Large intestine (tissue), 3 donors: ENCODE data around the gene RAI14. TPM values are rescaled to one million over a fixed set of nuclear protein-coding genes. Genes with fewer than 3 reads are reported as not detected.

Experiments
- DNase-seq, 2 donors: peaks; one replicate each; pipeline versions ENCODE4 v3.0.0 to v3.0.0-alpha.2; 2013
- H3K27ac ChIP-seq: one replicate; pipeline ENCODE4 v1.5.1; 2013; ENCODE audit warnings: low read length
- H3K27me3 ChIP-seq: 2 replicates; pipeline ENCODE4 v1.6.1; 2013; ENCODE audit warnings: low read length; ENCODE audit not compliant: control insufficient read depth, insufficient read depth
- H3K36me3 ChIP-seq: 2 replicates; pipeline ENCODE4 v1.6.1; 2013; ENCODE audit warnings: low read length; ENCODE audit not compliant: control insufficient read depth, insufficient read depth
- H3K4me1 ChIP-seq: one replicate; pipeline ENCODE4 v1.6.1; 2013; ENCODE audit warnings: low read length; ENCODE audit not compliant: control insufficient read depth, insufficient read depth
- H3K4me3 ChIP-seq: one replicate; pipeline ENCODE4 v1.5.1; 2013; ENCODE audit warnings: low read length
- H3K9me3 ChIP-seq: one replicate; pipeline ENCODE4 v1.6.1; 2013; ENCODE audit warnings: mild to moderate bottlenecking, low read depth, low read length, moderate library complexity; ENCODE audit not compliant: control insufficient read depth
- WGBS: methylation state at CpG from one replicate; pipeline ENCODE4 v1.1.5; 2013; ENCODE audit warnings: low lambda C conversion rate; ENCODE audit not compliant: insufficient coverage; 5-methylcytosine and 5-hydroxymethylcytosine counted together
- polyA plus RNA-seq: library from polyadenylated mRNA; unstranded; fragments of 120-200 nt; gene quantifications from one replicate; pipeline ENCODE4 v1.2.1, GENCODE V29; 2013

RAI14 gene
- polyA plus RNA-seq, 1 donor: 15.8 TPM

GRCh38 chr5:34657988-34658387, 1.9 kb downstream of the RAI14 start:
- H3K4me3 ChIP-seq: peak overlapping the region; percentile 69
- H3K27ac ChIP-seq: no peak overlapping the region
- H3K36me3 ChIP-seq: no peaks in the 10 kb centered on the region
- H3K4me1 ChIP-seq: peaks cover 12% of the 10 kb centered on the region
- H3K9me3 ChIP-seq: no peaks in the 10 kb centered on the region
- peak in 1 of 2 donors; percentile 23 for DNase-seq
- WGBS: 0% methylated on average over 1 of the region's 4 CpGs
- no peaks in the 10 kb centered on the region for H3K27me3 ChIP-seq

- H3K4me3 ChIP-seq: no peak overlapping the region
- no CpG with 5 or more reads among the region's 3 CpGs for WGBS
- H3K27me3 ChIP-seq: no peaks in the 10 kb centered on the region
- no peak overlapping the region for H3K27ac ChIP-seq
- H3K4me1 ChIP-seq: peaks cover 12% of the 10 kb centered on the region
- no peaks in the 10 kb centered on the region for H3K9me3 ChIP-seq
- no peaks in the 10 kb centered on the region for H3K36me3 ChIP-seq
- DNase-seq: no peak
Observed at GRCh38 chr5:34659168-34659567, 3.0 kb downstream of the RAI14 start.

GRCh38 chr5:34660444-34660843, 4.3 kb downstream of the RAI14 start:
- no peak for DNase-seq
- Histone ChIP-seq H3K4me3 (no peak overlapping the region), H3K27ac (no peak overlapping the region), H3K4me1 (peaks cover 12% of the 10 kb centered on the region), H3K36me3 (no peaks in the 10 kb centered on the region), H3K27me3 (no peaks in the 10 kb centered on the region), H3K9me3 (no peaks in the 10 kb centered on the region)
- no CpG with 5 or more reads among the region's 4 CpGs for WGBS

- WGBS: 100% methylated on average over 2 of the region's 7 CpGs
- Histone ChIP-seq H3K36me3 (peaks cover 5% of the 10 kb centered on the region), H3K4me3 (no peak overlapping the region), H3K9me3 (no peaks in the 10 kb centered on the region), H3K4me1 (no peaks in the 10 kb centered on the region), H3K27ac (no peak overlapping the region), H3K27me3 (no peaks in the 10 kb centered on the region)
- no peak for DNase-seq
Observed at GRCh38 chr5:34663771-34664496, 7.8 kb downstream of the RAI14 start.

GRCh38 chr5:34666392-34667080, 10.4 kb downstream of the RAI14 start:
- Histone ChIP-seq H3K36me3 (peaks cover 5% of the 10 kb centered on the region), H3K27ac (no peak overlapping the region), H3K9me3 (no peaks in the 10 kb centered on the region), H3K27me3 (no peaks in the 10 kb centered on the region), H3K4me3 (no peak overlapping the region), H3K4me1 (no peaks in the 10 kb centered on the region)
- no peak for DNase-seq
- no CpG with 5 or more reads among the region's 8 CpGs for WGBS

GRCh38 chr5:34667705-34668104, 11.6 kb downstream of the RAI14 start:
- Histone ChIP-seq H3K27ac (no peak overlapping the region), H3K4me1 (no peaks in the 10 kb centered on the region), H3K27me3 (no peaks in the 10 kb centered on the region), H3K36me3 (peaks cover 5% of the 10 kb centered on the region), H3K9me3 (no peaks in the 10 kb centered on the region), H3K4me3 (no peak overlapping the region)
- no CpG with 5 or more reads among the region's 5 CpGs for WGBS
- no peak for DNase-seq

GRCh38 chr5:34669931-34670516, 13.9 kb downstream of the RAI14 start:
- DNase-seq: peak in 1 of 2 donors; percentile 22
- Histone ChIP-seq H3K27ac (no peak overlapping the region), H3K4me3 (no peak overlapping the region), H3K27me3 (no peaks in the 10 kb centered on the region), H3K9me3 (no peaks in the 10 kb centered on the region), H3K4me1 (no peaks in the 10 kb centered on the region), H3K36me3 (peaks cover 5% of the 10 kb centered on the region)
- WGBS: 51% methylated on average over 3 of the region's 7 CpGs

- H3K4me1 ChIP-seq: no peaks in the 10 kb centered on the region
- no peak for DNase-seq
- H3K9me3 ChIP-seq: no peaks in the 10 kb centered on the region
- peaks cover 5% of the 10 kb centered on the region for H3K36me3 ChIP-seq
- no peak overlapping the region for H3K4me3 ChIP-seq
- no CpG with 5 or more reads among the region's 1 CpG for WGBS
- H3K27me3 ChIP-seq: no peaks in the 10 kb centered on the region
- H3K27ac ChIP-seq: no peak overlapping the region
Observed at GRCh38 chr5:34672196-34672595, 16.1 kb downstream of the RAI14 start.

GRCh38 chr5:34673463-34674125, 17.5 kb downstream of the RAI14 start:
- H3K4me3 ChIP-seq: no peak overlapping the region
- H3K27me3 ChIP-seq: no peaks in the 10 kb centered on the region
- H3K4me1 ChIP-seq: no peaks in the 10 kb centered on the region
- DNase-seq: no peak
- H3K36me3 ChIP-seq: no peaks in the 10 kb centered on the region
- WGBS: no CpG with 5 or more reads among the region's 4 CpGs
- no peak overlapping the region for H3K27ac ChIP-seq
- H3K9me3 ChIP-seq: no peaks in the 10 kb centered on the region

- H3K36me3 ChIP-seq: no peaks in the 10 kb centered on the region
- no peaks in the 10 kb centered on the region for H3K4me1 ChIP-seq
- no peak overlapping the region for H3K27ac ChIP-seq
- DNase-seq: no peak
- no peaks in the 10 kb centered on the region for H3K27me3 ChIP-seq
- no peaks in the 10 kb centered on the region for H3K9me3 ChIP-seq
- 100% methylated on average over 1 of the region's 3 CpGs for WGBS
- H3K4me3 ChIP-seq: no peak overlapping the region
Observed at GRCh38 chr5:34674187-34674586, 18.1 kb downstream of the RAI14 start.
